ENCODE results near the gene MCRS1.

Gene MCRS1

GRCh38 chr12:49550693-49551252 is 17.2 kb downstream of the MCRS1 start:
- H3K4me3 ChIP-seq (ENCODE audit: low read depth, low read length): no peak overlapping the region
- DNase-seq (ENCODE audit: low read depth): no peak
- no peak for TF ChIP-seq CTCF (IDR thresholded peaks at IDR 0.05; ENCODE audit: low read depth, low read length, missing control alignments)

- TF ChIP-seq CTCF (IDR thresholded peaks at IDR 0.05; ENCODE audit: low read depth, low read length, missing control alignments): no peak
- DNase-seq (ENCODE audit: low read depth): no peak
- H3K4me3 ChIP-seq (ENCODE audit: low read depth, low read length): no peak overlapping the region; the same call in 1 of the 2 replicates
These were observed 17.9 kb downstream of the MCRS1 start for GRCh38 chr12:49549735-49550692.

GRCh38 chr12:49548822-49549648 is 18.9 kb downstream of the MCRS1 start:
- TF ChIP-seq CTCF (IDR thresholded peaks at IDR 0.05; ENCODE audit: low read depth, low read length, missing control alignments): peak; percentile 32
- H3K4me3 ChIP-seq (ENCODE audit: low read depth, low read length): peak overlapping the region; percentile 38
- no peak for DNase-seq (ENCODE audit: low read depth)

GRCh38 chr12:49548481-49548821 is 19.5 kb downstream of the MCRS1 start:
- peak overlapping the region; percentile 38; the same call in 1 of the 2 replicates for H3K4me3 ChIP-seq (ENCODE audit: low read depth, low read length)
- no peak for DNase-seq (ENCODE audit: low read depth)
- no peak for TF ChIP-seq CTCF (IDR thresholded peaks at IDR 0.05; ENCODE audit: low read depth, low read length, missing control alignments)

GRCh38 chr12:49547090-49547690 is 20.8 kb downstream of the MCRS1 start:
- no peak for TF ChIP-seq CTCF (IDR thresholded peaks at IDR 0.05; ENCODE audit: low read depth, low read length, missing control alignments)
- no peak for DNase-seq (ENCODE audit: low read depth)
- no peak overlapping the region for H3K4me3 ChIP-seq (ENCODE audit: low read depth, low read length)

GRCh38 chr12:49546481-49546880 is 21.5 kb downstream of the MCRS1 start:
- no peak overlapping the region for H3K4me3 ChIP-seq (ENCODE audit: low read depth, low read length)
- TF ChIP-seq CTCF (IDR thresholded peaks at IDR 0.05; ENCODE audit: low read depth, low read length, missing control alignments): no peak
- no peak for DNase-seq (ENCODE audit: low read depth)
